Islet of Langerhans (tissue), 1 donor: ENCODE measurements around the gene PDF.
A peak's percentile ranks its signal among the peaks of the same experiment; 100 is the strongest.
"Not testable (repeated sequence)": the region's sequence is repeated elsewhere in the genome, so short reads cannot be mapped to it uniquely, and the experiment has no call there.

Experiments used
- FAIRE-seq: peaks from one replicate; lab custom pipeline; 2011; peaks lifted over from hg19 to GRCh38; lab: Jason Lieb, UNC

Gene PDF

DNA sequence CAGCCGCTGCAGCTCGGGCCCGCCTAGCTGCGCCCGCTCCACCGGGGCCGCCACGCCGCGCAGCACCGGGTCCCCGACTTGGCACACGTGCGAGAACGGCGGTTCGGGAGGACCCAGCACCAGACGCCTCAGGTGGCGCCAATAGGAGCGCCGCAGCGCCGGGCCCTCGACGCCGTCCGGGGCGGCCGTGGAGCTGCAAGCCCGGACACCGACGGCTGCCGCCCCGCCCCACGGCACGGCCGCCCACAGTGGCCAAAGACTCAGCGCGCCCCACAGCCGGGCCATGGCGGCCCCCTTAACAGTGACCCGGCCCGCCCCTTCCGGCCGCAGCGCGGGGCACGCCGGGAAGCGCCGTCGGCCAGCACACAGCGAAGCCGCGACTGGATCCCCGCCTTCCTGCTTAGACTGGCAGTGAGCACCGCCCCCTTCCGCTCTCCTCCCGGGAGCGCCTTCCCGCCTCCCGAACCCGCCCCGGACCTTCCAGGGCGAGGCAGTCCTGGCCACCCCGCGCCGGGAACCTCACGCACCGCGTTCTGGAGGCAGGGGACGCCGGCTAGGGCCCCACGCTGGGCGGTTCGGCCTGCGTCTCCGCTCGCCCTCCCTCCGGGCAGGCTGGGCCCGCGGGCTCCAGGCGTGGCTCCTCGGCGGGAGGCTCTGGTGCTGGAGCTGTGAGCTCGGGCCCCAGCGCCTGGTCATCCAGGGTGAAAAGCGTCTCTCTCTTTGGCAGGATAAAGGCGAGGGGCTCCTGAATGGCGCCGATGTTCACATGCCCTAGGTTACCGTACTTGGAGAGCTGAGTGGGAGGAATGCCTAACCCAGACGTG, at the start of gene PDF:
Gene PDF (minus strand): TSS at position 303 of the 824 bp plus-strand sequence. CDS start 18 bp downstream, at position 285.
- no peak for FAIRE-seq

DNA sequence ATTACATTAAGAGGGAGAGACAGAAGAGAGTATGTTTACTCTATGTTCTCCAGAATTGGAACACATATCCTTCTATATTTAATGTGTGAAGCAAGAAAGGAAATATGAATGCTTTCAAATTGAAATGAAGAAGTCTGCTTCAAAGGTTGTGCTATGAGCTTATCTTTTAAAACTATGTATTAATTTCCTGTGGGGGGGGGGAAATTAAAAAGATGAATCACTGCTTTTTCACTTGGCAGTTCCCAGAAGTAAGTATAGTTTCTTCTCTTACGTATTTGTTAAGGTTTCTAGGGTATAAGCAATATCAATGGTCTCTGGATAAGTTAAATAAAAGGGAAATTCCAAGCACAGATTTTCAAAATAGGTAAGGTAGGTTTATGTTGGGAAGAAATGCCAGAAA, 48.4 kb upstream of the PDF start:
- FAIRE-seq, result no peak

- FAIRE-seq, result no peak
These were observed 47.6 kb upstream of the PDF start for GRCh38 chr16:69378036-69378435.

- no peak for FAIRE-seq
These were observed 46.1 kb upstream of the PDF start for GRCh38 chr16:69376393-69377059.

DNA sequence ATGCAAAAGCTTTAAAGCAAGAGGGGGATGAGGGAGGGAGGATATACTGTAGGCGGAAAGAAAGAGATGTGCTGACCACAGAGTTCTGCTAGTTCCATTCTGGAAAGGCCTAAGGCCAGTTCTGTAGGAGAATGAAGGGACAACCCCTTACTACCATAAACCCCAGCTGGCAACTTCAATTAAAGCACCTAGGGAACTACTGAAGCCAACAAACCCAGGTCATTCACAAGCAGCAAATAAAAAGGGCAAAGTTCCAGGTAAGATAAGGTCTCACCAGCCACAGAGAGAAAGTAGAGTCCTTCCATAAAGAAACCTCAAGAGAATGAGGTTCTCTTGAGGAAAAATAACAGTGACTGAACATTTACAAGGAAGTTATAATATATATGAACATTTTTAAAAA, 42.6 kb upstream of the PDF start:
- FAIRE-seq, result no peak

- FAIRE-seq, result no peak
These were observed 41.2 kb upstream of the PDF start for GRCh38 chr16:69371564-69371963.

GRCh38 chr16:69368866-69369265, 38.5 kb upstream of the PDF start:
- FAIRE-seq, result no peak

GRCh38 chr16:69367980-69368379, 37.6 kb upstream of the PDF start:
- no peak for FAIRE-seq

- no peak for FAIRE-seq
These were observed 36.0 kb upstream of the PDF start for GRCh38 chr16:69366431-69366830.

DNA sequence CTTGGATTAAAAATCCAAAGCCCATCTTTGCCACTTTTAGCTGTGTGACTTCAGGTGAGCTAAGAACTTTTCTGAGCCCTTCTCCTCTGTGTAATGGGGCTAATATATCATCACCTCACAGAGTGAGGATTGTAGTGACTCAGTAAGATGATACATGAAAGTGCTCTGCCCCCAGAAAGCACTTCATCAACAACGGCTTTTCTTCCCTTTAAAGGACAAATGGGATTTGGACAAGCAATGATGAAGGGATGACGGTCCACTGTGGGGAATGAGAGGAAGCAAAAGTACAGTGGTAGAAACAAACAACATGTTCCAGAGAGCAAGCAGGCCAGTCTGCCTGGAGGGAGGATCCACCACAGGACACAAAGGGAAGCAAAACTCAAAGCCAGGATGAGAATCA, 35.5 kb upstream of the PDF start:
- no peak for FAIRE-seq

DNA sequence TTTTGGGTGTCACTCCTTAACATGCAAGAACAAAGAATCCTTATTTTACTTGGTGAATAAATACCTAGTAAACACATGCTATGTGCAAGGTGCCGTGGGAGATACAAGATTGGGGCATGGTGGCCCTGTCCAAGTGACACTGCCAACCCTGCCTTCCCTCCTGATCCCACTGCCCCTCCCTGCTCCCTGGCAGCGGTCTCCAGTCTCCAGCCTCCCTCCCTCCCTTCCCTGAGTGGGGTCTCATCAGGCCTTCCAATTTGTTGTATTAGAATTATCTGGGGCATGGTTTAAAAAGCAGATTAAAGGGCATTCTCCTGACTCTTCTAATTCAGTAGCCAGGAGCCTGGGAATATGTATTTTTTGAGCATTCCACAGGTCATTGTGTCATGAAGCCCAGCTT, 33.7 kb upstream of the PDF start:
- FAIRE-seq, result no peak

DNA sequence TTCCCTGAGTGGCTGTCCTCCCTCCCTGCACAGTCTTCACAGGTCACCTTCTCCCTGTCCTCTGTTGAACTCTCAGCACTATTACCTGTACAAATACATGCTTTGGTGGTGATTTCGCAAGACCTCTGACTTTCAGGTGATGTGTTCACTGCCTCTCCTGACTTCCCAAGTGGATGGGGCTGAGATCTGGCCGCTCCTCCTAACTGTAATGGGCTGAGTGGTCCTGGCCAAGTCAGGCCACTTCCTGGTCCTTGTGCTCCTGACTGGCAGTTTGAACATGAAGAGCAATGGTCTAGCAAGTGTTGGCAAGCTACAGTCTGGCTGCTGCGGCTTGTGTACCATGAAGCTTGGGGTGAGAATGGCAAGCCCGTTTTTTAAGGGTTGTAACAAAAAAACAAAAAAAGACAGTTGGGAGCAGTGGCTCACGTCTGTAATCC, 32.9 kb upstream of the PDF start:
- FAIRE-seq, result no peak

DNA sequence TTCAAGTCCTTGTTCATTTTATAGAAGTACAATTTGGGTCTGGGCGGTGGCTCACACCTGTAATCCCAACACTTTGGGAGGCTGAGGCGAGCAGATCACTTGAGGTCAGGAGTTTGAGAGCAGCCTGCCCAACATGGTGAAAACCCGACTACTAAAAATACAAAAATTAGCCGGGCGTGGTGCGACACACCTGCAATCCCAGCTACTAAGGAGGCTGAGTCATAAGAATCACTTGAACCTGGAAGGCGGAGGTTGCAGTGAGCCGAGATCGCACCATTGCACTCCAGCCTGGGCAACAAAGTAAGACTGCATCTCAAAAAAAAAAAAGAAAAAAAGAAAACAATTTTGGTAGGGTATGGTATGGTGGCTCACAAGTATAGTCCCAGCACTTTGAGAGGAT, 29.7 kb upstream of the PDF start:
- FAIRE-seq, result not testable (repeated sequence)

GRCh38 chr16:69351309-69352027, 21.1 kb upstream of the PDF start, which contains the start of gene TMED6:
TSS of gene TMED6 (minus strand) at chr16:69351786. CDS start at chr16:69351753, 33 bp downstream.
- FAIRE-seq, result peak; percentile 91

- FAIRE-seq, result no peak
These were observed 20.2 kb upstream of the PDF start for GRCh38 chr16:69350536-69351133.

DNA sequence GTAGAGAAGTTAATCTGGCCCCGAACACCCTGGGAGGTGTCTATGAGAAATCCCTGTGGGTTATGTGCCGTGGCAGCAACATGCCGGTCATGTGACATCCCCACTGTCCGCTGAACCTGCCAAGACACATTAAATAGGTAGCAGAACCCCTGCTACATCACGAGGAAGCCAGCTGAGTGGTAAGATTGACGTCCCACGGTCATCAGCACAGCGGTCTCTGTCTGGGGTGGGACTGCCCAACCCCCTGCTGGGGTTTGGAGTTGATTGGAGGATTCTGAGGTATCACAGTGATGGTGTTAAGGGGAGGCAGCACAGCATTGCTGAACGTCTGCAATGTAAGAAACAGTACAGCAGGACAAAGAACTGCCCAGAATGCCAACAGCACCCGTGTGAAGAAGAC, 19.1 kb upstream of the PDF start:
- FAIRE-seq, result no peak

DNA sequence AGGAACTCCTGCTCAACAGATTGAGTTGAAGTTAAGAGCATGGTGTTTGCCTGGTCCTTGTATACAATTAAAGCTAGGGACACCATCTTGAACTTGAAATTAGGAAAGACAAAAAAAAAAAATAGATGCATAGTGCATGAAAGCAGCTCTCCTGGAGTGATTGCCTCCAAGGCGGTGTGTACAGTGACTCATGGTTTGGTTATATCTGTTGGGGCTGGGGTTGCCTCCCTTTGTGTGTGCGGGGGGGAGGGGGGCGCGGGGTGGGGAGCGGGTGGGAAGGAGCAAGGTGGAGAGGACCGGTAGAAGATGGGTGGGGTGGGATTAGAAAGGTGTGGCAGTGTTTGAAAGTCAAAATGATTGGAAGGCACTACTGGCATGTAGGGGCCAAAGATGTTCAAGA, 17.8 kb upstream of the PDF start:
- FAIRE-seq, result no peak

DNA sequence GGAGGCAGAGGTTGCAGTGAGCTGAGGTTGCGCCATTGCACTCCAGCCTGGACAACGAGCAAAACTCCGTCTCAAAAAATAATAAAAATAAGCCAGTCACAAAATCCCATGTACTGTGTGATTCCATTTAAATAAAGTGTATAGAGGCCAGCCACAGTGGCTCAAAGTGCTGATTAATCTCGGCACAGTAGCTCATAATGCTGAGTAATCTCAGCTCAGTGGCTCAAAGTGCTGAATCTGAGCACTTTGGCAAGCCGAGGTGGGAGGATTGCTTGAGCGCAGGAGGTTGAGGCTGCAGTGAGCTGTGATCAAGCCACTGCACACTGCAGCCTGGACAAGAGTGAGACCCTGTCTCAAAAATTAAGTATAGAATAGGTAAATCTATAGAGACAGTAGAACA, 16.3 kb upstream of the PDF start:
- FAIRE-seq, result no peak

- no peak for FAIRE-seq
These were observed 15.5 kb upstream of the PDF start for GRCh38 chr16:69345923-69346322.

DNA sequence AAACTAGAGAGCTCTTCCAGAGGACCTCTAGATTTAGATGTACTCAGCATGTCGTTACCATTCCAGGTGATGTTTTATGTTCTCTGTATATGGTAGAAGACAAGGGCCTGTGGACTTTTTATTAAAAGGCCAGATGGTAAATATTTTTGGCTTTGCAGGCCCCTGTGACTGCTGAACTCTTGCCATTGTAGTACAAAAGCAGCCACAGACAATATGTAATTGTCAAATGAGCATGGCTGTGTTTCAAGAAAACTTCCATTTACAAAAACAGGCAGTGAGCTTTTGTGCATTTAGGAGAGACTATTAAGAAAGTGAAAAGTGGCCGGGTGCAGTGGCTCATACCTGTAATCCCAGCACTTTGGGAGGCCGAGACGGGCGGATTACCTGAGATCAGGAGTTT, 13.8 kb upstream of the PDF start:
- FAIRE-seq, result no peak

DNA sequence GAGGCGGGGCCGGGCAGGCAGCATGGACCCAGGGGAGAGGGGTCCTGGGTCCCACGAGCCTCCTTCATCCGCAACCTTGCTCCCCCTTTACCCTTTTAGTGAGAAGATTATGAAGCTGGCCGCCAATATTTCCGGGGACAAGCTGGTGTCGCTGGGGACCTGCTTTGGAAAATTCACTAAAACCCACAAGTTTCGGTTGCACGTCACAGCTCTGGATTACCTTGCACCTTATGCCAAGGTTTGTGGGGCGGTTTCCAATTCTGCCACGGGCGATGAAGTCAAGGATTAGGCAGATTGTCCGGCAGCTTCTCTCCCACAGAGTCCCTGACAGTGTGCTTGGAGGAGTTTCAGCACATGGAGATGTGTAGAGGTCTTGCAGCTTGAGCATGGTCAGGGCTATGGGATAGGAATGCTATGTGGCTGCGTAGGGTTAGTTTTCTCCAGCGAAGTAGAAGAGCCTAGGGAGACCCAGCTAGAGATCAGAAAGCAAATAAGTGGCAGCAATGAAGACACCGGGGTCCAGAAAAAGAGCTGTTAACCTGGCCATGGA, 9.8 kb upstream of the PDF start:
- no peak for FAIRE-seq
